Mucosa of descending colon (tissue), 3 donors: ENCODE results near the gene CDCA7. TPM values are rescaled to one million over a fixed set of nuclear protein-coding genes. Genes with fewer than 3 reads are reported as not detected.

Source experiments
- ATAC-seq: fragments of 200-7000 bp; cut with Tn5 transposase; one replicate; pipeline ENCODE4 v1.9.1; 2020; ENCODE audit warnings: mild to moderate bottlenecking, moderate library complexity
- DNase-seq, 3 donors: peaks; one replicate each; pipeline ENCODE4 v3.0.0-alpha.2; 2020
- H3K36me3 ChIP-seq: fragments of 200-600 bp; one replicate; pipeline ENCODE4 v1.8.0; 2021; ENCODE audit warnings: low read depth, mild to moderate bottlenecking
- H3K4me1 ChIP-seq: fragments of 200-600 bp; one replicate; pipeline ENCODE4 v1.8.0; 2021; ENCODE audit warnings: low read depth, mild to moderate bottlenecking
- H3K4me3 ChIP-seq: fragments of 200-600 bp; one replicate; pipeline ENCODE4 v1.8.0; 2021; ENCODE audit warnings: mild to moderate bottlenecking
- H3K9me3 ChIP-seq: fragments of 200-600 bp; one replicate; pipeline ENCODE4 v1.8.0; 2021; ENCODE audit warnings: mild to moderate bottlenecking
- intact Hi-C, 2 donors: fragments of 100-400 bp; cut with DNase I in 1 of 2; cut with micrococcal nuclease in 1 of 2; formaldehyde crosslinking; loops; one replicate each; pipeline versions ENCODE4 v1.11.0 to v1.11.1; 2022; cut with DNase I, micrococcal nuclease
- total RNA-seq, 3 donors: library from RNA; stranded (reverse); fragmentation: NEBNext Ultra II Directional in 2 of 3; extraction: Animal tissue kit (Norgen Biotek cat#: 25700) in 2 of 3; gene quantifications; one replicate each; pipeline versions ENCODE4 v1.2.1 to v1.2.4, GENCODE V29; 2021 to 2023
- TF ChIP-seq, protein P1 (sequence below): fragments of 200-600 bp; IDR thresholded peaks from one replicate; pipeline ENCODE4 v1.8.0; 2022; ENCODE audit warnings: antibody characterized with exemption, mild to moderate bottlenecking
- donor health status: DM: no; HTN: no; CAD: no; lungs with moderate emphysema.
- donor health status: DM: no; HTN: no; CAD: no.
- donor health status: DM: no; HTN: yes; CAD: no.

CDCA7 gene
- total RNA-seq, 3 donors from 2014 or later = 9.3 to 43.6 (median 23.0) TPM

DNA sequence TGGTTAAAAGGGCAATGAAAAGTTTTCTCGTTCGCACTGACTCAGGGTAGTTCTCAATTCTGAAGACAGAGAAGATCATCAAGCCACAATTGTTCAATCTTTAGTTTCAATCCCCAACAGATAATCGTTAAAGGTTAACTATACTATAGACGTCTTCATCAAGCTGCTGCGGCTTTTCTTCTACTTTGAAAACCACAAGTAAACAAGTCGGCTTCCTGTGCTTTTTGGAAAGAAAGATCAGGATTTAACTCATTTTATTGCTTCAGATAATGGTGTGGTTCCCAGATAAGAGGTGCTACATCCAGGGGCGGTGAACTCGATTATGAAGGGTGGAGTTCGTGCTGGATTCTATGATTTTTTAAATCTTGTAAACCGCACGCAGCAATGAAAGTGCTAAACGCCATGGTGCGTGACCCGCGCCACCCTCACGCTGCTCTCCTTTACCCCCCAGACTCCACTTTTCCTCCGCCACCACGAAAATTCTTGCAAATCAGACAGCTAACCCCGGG lies 545 bp upstream of the CDCA7 start:
- H3K4me1 ChIP-seq = peaks cover 6% of the 10 kb centered on the region
- intact Hi-C loops = no loop called here
- ATAC-seq (peak; percentile 45), DNase-seq (no peak)
- TF ChIP-seq, protein P1, sequence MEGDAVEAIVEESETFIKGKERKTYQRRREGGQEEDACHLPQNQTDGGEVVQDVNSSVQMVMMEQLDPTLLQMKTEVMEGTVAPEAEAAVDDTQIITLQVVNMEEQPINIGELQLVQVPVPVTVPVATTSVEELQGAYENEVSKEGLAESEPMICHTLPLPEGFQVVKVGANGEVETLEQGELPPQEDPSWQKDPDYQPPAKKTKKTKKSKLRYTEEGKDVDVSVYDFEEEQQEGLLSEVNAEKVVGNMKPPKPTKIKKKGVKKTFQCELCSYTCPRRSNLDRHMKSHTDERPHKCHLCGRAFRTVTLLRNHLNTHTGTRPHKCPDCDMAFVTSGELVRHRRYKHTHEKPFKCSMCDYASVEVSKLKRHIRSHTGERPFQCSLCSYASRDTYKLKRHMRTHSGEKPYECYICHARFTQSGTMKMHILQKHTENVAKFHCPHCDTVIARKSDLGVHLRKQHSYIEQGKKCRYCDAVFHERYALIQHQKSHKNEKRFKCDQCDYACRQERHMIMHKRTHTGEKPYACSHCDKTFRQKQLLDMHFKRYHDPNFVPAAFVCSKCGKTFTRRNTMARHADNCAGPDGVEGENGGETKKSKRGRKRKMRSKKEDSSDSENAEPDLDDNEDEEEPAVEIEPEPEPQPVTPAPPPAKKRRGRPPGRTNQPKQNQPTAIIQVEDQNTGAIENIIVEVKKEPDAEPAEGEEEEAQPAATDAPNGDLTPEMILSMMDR = no peak
- H3K36me3 ChIP-seq = no peaks in the 10 kb centered on the region
- H3K4me3 ChIP-seq = no peak overlapping the region
- H3K9me3 ChIP-seq = no peaks in the 10 kb centered on the region

- no peaks in the 10 kb centered on the region for H3K36me3 ChIP-seq
- H3K4me3 ChIP-seq = peak overlapping the region; percentile 15
- H3K4me1 ChIP-seq = peaks cover 6% of the 10 kb centered on the region
- DNase-seq (peak; percentile 56 to 68 (median 67)), ATAC-seq (peak; percentile 67)
- intact Hi-C loops = no loop called here
- TF ChIP-seq, protein P1 = no peak
- no peaks in the 10 kb centered on the region for H3K9me3 ChIP-seq
These were observed 627 bp downstream of the CDCA7 start for GRCh38 chr2:173355132-173355865.

GRCh38 chr2:173355866-173356508 lies 1.3 kb downstream of the CDCA7 start:
- DNase-seq (peak; percentile 49 to 56 (median 51)), ATAC-seq (peak; percentile 4)
- TF ChIP-seq, protein P1 = no peak
- no peak overlapping the region for H3K4me3 ChIP-seq
- no peaks in the 10 kb centered on the region for H3K36me3 ChIP-seq
- H3K4me1 ChIP-seq = peaks cover 6% of the 10 kb centered on the region
- no peaks in the 10 kb centered on the region for H3K9me3 ChIP-seq
- intact Hi-C loops = no loop called here

- Histone ChIP-seq H3K4me1 (peaks cover 6% of the 10 kb centered on the region), H3K4me3 (no peak overlapping the region), H3K36me3 (no peaks in the 10 kb centered on the region), H3K9me3 (no peaks in the 10 kb centered on the region)
- no peak for DNase-seq
- intact Hi-C loops = no loop called here
- no peak for ATAC-seq
- TF ChIP-seq, protein P1 = no peak
These were observed 2.7 kb downstream of the CDCA7 start for GRCh38 chr2:173357346-173357745.

DNA sequence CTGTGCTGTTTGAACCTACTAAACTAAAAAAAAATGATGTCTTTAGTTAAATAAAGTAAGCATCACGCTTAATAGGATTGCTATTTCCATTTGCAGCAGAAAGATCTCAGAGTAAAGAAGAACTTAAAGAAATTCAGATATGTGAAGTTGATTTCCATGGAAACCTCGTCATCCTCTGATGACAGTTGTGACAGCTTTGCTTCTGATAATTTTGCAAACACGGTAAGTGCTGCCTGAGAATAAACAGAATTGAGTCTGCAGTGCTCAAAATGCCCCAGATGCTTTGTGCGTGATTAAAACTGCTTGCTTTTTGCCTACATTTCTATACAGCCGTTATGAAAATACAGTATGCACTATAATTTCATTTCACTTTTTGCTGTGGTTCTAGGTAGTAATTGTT lies 3.9 kb downstream of the CDCA7 start:
- no peak for ATAC-seq
- Histone ChIP-seq H3K9me3 (no peaks in the 10 kb centered on the region), H3K4me3 (no peak overlapping the region), H3K36me3 (no peaks in the 10 kb centered on the region), H3K4me1 (peaks cover 6% of the 10 kb centered on the region)
- DNase-seq = no peak
- intact Hi-C loops = no loop called here
- TF ChIP-seq, protein P1 = no peak
